ENCODE measurements around the gene UNC5C.
A peak's percentile ranks its signal among the peaks of the same experiment; 100 is the strongest.

Gene UNC5C

DNA sequence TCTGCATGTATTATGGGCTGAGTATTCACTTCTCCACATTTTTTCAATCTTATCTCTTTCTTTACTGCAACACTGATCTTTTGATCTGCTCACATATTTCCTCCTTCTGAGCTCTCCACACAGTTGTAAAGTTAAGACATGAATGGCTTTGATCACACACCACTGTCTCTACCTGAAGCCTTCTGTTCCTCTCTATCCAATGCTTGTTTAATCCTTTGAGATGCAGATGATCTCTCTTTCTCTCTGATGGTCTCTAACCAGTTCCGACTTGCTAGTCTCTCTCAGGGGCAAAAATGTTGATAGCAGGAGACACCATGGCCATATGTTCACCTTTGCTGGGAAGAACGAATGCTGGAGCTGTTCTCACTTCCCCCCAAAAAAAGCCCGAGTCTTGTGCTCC lies 162.4 kb downstream of the UNC5C start:
- DNase-seq, result no peak

DNA sequence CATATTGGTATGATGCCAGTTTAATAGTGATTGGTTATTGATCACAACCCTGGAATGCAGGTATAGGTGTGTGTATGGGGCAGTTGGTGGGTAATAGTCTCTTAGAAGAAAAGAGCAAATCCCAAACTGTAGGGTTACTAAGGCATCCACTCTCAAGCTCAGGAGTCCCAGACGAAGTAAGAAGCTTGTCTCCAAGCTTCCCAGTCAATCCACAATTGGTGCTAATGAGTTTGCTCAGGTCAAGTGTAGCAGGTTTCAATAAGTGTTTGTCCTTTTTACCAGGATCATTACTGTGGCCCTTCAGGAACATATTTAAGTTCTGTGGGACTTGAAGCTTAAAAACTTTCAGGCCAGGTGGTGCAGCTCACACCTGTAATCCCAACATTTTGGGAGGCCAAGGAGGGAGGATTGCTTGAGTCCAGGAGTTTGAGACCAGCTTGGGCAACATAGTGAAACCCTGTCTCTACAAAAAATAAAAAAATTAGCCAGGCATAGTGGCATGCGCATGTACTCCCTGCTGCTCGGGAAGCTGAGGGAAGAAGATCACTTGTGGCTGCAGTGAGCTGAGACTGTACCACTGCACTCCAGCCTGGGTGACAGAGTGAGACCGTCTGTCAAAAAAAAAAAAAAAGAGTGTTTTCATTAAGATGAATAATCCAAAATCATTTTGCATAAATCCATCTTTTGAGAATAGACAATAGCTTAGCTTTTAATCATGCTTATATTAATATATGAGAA lies 166.8 kb downstream of the UNC5C start:
- no peak for DNase-seq

DNA sequence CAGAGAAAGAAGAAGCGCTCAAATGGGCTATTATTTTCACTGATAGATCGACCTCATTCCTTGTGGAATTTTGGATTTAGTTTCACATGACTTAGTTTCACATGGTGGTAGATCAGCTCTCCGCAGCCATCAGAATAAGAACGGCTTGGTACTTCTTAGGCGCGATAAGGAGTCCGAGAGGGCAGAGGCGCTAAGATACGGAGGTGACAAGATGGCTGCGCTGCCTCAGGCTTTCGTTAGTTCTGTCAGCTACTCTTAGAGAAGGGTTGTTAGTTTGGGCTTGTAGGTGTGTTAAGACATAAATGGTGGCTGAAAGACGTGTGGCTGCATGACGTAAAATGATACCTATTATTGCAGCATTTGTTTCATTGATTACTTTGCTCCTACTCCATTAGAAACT lies 169.1 kb downstream of the UNC5C start:
- DNase-seq, result no peak

DNA sequence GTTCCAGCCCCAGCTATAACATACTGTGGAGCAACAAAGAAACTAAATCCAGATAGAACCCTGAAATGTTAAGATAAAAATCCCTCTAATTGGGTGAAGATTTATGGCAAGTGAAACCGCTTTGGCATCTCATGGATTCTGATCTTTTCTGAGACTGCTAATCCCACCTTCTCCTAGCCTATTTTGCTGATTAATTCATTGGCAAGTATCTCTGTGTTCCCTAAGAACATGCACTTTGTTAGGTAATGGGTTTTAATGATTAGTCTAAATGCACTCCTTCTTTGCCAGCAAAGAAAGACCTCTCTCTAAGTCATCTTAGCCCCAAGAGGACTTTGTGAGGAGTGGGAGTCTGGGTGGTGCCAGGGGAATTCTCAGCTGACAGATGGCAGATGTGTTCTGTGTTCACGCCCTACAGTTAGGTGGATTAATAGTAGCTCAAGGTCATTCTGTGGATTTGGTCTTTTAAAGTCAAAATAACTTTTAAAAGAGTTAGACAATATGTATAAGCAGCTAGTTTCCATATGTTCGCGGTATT lies 171.3 kb downstream of the UNC5C start:
- DNase-seq, result no peak

DNA sequence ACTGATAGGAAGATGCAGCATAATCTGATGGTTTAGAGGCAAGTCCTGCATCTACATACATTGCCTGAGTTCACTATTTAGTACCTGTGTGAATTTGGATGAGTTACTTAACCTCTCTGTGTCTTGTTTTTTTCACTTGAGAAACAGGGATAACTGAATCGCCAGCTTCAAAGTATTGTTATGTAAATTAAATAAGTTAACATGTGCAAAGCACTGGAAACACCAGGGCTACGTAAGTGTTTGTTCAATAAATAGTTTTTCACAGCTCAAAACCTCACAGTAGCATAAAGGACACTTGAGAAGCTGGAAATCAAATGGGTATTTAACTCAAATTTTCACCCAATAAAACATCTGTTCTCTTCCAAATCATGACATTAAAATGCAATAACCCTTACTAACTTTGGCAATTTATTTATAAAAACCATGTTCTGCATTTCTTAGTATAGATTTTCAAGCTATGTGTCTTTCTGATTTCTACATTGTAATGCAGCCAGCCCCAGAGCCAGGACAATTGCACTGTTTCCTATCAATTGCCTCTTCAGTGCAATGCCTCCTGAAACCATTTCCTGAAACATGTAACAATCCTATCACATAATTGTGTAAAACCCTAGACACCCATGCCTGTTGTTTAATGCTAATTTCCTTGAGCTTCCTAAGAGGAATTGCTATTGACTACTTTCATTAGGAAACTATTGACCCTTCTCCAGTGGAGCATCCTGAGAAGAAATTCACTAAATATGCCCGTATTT lies 177.1 kb downstream of the UNC5C start:
- no peak for DNase-seq

DNA sequence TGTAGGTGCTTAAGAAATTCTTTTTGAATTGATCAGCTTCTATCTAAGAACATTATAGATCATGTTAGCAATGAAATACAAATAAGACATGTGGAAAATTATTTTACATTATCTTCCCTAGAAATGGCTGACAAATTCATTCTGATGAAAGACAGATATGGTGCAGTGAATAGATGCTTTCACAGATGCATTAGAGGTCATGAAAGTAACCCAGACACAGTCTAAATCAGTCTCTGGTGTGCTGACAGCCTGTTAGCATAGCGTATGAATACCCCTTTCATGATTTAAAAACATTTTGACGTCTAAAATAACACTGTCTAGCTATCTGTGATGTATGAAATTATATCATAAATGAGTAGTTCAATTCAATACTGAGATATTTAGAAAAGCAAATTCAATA lies 180.9 kb downstream of the UNC5C start:
- DNase-seq, result no peak

DNA sequence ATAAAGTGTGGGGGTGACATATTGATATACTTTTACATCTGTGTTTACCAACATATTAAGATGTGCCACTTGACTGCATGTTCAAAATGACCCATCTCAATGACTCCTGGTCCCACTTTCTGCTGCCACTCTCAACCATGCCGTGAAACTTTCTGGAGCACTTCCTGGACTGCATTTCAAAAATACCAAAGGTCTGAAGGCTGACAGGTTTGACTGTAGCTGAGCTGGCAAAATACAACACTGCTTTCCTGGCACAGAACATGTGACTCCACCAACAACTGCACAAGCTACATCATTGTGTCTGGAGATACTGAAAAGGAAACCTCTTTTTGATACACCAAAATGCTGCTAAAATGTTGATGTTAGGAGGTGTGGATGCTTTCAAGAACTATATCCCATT lies 184.8 kb downstream of the UNC5C start:
- no peak for DNase-seq

DNA sequence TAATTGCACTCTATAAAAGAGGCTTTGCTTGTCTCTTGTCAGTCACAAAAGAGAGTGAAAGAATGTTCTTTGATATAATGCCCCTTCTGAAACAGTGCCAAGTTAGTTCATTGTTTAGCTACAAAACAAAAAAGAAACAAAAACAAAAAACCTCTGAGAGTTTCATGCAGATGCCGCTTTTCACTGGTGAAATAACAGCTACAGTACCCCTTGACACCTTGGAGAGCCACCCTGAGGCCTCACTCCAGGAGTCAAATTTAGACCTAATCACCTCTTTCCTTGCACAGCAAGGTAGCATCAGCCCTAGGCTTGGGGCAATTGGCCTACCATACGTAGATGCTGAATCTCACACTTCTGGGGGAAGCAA lies 185.2 kb downstream of the UNC5C start:
- DNase-seq, result no peak

DNA sequence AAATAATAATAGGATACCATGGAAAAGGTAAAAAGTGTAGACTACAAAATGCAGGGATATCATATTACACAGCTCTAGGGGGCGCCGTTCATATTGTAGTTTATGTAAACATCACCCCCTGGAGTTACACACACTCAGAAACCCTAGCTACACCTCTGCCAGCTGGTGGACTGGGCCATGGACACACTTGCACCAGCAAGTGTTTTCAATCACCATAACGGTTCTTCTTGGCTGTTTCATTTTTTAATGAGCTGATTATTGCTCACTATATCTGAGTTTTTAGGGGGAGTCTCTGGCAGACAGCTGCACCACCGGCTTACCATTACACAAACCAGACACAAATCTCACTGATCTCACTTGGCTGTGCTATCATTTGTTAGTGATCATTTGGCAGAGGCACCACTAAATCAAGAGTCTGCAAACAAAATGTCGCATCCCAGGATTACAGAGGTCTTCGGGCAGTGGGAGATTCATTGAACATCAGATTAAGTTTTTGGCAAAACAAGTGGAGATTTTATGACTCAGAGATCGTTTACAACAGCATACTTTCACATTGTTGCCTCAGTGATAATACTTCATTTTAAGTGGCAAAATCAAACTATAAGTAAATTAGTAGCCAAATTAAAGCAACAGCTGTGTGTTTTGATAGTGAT lies 185.7 kb downstream of the UNC5C start:
- DNase-seq, result no peak

DNA sequence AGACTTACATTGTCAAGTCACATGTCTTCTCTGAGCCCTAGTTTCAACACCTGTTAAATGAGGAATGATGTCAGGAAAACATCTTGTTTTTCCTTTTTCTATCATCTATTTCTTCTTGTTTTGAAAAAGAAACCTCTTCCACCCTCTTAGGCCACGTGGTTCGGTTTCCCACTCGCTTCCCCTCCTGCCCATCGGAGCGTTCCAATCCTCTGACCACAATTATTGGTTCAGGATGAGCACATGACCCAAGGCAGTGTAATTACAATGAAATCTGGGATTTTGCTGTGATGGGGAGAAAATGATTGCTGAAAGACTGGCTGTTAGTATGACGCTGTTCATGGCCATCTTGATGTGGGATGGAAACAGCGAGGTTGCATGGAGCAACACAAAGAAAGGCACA lies 186.7 kb downstream of the UNC5C start:
- DNase-seq, result no peak

DNA sequence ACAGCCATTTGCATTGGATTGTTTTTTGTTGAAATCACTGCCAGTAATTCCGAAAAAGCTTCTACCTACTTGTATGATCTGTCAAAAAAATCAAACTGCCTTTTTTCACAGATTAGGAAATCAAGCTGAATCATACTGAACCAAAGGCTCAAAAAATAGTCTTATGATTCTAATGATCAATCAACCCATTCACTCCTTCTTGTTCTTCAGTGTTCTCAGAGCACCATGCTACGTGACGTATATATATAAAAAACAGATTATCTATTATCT lies 187.1 kb downstream of the UNC5C start:
- no peak for DNase-seq

DNA sequence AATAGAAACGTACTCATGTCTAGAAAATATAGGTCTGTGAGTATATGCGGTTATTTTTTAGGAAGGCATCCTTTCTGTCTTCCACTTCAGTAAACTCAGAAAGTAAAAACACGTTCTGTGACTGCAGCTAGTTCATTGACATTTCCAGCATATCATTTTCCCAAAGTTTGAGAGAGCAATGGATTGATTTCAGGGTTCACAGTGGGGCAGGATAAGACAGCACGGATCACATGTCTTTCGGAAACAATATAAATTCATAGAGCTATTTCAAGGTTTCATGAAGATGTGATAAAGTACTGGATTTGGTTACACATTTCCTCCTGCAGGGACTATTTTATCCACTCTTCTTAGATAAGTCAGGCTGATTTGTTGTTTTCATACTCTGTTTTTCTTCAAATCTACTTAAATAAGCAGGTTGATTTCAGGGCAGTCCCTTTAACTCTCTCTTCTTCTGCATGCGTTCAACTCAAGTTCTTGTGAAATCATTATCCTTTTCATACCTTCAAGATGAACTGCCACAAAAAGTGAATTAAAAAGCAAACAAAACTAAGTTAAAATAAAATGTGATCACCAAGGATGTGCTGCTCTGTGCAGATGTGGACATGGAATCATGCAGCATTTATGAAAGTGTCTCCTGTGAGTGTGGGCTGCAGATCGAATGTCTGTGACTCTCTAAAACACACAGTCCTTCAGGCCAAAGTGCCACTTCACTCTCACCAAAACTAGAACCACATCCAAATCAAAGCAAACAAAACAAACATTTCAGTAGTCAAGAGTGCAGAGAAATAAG lies 187.7 kb downstream of the UNC5C start:
- peak; percentile 5 for DNase-seq

DNA sequence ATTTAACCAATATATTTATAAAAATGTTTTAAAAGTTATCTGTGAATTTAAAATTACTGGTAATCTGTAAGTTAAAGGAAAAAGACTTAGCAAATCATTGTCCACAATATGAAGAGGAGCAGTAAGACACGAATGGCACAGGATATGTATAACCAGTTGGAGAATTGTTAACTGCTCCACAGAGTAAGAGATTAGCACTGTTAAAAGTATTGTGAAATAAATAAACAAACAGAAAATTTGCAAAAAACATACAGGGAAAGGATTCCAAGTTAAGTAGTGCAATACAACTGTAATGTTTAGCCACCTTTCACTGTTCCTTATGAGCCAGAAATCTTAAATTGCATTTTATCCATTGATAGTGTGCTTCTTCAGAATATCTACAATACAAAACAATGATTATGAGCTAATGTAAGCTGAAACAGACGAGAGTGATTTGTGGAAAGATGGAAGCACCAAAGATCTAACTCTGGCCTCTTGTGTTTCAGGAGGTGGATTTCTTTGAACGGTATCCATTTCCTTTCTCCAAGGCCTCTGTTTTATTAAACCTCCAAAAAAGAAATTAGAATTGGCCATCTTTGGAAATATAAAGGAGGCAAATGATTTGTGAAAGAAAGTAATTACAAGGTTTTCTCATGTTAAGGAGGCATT lies 188.4 kb downstream of the UNC5C start:
- no peak for DNase-seq

DNA sequence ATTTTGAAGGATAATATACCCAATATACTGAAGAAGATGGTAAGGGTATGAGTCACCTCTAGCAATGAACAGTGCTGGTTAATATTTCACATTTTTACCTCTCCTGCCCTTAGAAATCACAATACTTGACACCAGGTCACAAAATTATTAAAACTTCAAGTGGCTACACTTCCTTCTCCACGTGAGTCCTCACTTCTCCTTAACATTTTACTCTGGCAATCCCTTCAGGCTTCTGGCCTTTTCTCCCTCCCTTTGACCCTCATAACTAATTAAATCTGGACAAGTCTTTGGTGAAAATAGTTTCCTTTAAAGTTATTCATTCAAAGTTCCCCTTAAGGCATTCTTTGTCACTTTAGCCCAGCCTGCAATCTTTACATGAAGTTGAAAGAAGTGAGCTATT lies 190.4 kb downstream of the UNC5C start:
- DNase-seq, result no peak

DNA sequence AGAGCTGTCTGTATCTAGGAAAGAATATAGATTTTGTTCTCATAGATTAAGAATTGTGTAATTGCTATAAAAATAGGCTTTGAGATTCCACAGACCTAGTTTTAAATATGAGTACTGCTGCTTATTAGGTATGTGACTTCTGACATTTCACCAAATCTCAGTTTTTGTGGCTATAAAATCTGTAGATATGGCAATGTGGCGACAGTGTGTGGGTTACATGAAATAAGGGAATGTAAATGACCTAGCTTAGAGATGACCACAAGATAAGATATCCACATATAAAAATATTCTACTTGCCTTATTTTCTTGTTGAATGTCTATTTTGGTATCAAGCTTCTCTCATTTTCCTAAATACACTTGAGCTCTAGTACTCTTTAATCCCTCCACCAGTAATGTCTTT lies 193.8 kb downstream of the UNC5C start:
- DNase-seq, result no peak

DNA sequence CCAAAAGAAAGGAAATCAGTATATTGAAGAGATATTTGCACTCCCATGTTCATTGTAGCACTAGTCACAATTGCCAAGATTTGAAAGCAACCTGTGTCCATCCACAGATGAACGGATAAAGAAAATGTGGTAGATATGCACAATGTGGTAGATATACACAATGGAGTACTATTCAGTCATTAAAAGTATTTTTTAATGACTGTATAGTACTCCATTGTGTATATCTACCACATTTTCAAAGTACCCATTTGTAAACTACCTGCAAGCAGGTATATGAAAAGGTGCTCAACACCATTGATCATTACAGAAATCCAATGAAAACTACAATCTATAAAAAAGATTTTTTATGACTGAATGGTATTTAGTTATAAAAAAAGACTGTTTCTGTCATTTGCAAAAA lies 200.4 kb downstream of the UNC5C start:
- no peak for DNase-seq

DNA sequence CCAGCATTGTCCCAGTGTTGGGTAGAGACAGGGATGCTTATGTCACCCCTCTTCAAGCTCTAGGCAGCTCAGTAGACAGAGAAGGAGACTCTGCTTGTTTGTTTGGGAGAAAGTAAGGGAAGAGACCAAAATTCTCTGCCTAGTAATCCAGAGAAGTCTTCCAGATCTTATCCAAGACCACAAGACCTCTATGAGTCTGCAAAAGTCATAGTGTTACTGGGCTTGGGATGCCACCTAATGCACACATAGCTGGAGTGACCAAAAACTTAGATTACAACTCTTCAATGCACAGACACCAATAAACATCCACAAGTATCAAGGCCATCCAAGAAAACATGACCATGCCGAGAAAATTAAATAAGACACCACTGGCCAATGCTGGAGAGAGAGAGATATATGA lies 205.5 kb downstream of the UNC5C start:
- no peak for DNase-seq

DNA sequence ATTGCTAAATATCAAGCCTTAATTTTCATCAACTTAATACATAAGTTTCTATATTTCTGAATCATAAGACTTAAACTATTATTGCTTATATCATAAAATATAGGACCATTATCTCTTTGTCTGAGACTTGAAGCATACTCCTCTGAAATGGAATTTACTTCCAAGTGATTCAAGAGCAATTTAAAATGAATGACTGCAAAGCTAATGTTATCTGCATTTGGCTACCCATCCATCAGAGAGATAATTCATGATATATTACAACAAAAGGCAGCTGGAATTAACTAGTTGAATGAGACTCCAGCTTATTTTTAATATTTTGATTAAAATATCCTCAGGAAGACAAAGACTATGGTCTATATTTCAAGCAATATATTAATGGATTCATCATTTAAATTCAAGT lies 208.6 kb downstream of the UNC5C start:
- no peak for DNase-seq

DNA sequence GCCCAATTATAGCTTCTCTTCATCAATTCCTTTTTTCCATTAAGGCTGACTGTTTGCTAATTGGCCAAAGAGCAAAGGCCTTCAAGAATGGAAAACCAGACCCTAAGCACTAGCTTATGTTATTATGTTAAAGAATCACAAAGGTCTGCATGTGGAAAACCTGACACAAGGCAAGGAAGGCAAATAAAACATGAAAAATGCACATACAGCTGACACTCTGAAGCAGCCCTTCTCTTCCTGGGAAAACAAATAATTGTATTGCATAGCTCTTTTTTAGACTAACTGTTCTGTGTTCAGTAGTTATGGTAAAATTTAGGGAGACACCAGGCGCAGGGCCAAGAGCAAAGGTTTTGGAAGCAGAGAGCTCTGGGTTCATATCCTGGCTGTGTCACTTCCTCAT lies 223.1 kb downstream of the UNC5C start:
- DNase-seq, result no peak

DNA sequence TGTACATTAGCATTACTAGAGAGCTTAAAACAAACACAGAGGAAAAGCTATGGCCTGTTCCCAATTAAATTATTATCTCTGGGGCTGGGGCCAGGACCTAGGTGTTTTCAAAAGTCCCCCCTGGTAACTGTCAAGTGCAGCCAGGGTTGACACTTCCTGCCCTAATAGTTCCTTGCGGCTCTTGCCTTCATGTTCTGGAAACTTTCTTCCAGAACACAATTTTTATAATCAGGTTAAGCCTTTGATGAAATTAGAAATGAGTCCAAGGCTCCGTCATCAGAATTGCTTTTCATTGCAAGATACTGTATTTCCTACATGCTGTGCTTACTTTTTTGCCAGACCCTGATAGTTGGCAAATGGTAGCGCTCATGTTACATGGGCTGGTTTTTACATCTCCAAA lies 229.6 kb downstream of the UNC5C start:
- no peak for DNase-seq

DNA sequence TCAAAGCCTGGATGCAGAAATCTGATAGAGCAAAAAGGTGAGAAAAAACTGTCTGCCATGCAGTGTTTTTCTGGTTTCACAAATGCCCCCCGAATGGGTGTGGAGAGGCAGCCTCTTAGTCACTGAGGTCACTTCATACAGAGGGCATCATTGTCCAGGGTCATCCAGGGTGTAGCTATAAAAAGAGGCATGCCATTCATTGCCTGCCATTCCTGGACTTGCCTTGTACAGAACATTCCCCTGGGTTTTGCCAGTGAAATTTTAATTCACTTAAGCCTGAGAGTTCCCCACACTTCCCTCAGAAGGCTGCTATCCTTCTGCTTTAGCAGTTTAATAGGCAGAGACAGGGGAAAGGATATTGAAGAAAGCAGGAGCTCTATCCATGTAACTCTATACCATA lies 230.3 kb downstream of the UNC5C start:
- no peak for DNase-seq

DNA sequence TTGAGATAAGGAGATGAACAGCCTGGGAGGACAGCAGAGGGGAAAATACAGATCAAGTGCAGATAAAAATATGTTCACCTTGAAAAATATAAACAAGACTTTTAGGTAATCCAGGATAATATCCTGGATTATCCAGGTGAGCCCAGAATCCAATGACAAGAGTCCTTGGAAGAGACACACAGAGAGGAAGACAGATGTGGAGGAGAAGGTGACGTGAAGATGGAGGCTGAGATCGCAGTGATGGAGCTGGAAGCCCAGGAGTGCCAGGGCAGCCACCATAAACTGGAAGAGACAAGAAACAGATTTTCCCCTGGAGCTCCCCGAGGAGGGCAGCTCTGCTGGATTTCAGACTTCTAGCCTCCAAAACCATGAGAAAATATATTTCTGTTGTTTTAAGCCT lies 230.7 kb downstream of the UNC5C start:
- DNase-seq, result no peak

Data from NCI-H2029 (cell line).